Islet of Langerhans (tissue), 1 donor: ENCODE data around the gene LRRC45.
"Not testable (repeated sequence)": the region's sequence is repeated elsewhere in the genome, so short reads cannot be mapped to it uniquely, and the experiment has no call there.

ENCODE experiments used
- FAIRE-seq: peaks from one replicate; lab custom pipeline; 2011; peaks lifted over from hg19 to GRCh38; lab: Jason Lieb, UNC

LRRC45 gene

DNA sequence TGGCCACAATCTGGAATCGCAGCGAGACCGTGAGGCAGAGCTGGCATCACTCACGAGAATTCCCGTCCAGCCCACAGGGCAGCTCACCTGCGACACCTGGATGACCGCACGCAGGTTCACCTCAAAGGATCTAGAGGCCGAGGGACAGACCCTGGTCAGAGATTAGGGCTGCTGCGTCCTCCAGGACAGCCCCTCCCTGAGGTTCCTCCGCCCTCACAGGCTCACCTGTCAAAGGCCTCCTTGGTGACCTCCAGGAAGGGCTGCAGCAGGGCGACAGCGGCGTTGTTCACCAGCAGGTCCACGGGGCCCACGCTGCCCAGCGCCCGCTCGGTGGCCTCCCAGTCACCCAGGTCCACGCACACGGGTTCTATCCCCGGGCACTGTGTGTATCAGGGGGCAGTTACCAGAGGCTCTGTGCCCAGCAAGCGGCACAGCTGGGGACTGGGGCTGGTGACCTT lies 13.6 kb downstream of the LRRC45 start:
- no peak for FAIRE-seq

DNA sequence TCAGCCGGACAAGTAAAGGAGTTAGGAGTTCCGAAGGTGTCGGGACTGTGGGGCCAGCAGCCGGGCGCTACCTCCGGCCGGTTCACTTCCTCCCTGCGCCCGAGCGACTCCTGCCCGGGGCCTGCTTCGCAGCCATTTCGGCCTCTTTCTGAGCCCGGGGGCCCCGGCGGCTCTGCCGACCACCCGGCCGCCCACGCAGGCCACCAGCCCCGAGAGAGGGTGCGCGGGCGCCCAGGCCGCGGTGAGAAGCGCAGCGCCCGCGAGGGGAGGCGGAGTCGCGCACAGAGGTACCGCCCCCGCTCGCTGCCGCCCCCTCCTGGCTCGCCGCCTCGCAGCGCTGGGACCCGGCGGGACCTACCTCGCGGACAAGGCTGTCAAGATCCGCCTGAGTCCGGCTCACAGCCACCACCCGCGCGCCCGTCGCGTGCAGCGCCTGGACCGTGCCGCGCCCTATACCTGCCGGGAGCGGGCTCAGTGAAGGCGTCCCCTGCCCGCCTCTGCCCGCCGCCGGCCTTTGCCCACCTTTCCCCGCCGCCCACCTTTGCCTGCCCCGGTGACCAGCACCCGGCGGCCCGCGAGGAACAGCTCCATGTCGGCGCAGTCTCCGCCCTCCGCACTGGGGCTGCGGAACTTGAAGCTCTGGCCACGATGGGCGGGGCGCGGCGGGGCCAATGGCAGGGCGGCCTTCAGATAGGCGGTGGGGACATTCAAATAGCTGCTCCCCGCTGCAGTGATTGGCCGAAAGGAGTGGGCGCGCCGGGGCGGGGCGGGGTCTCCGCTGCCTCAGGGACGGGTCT lies 14.2 kb downstream of the LRRC45 start, which contains the start of gene DCXR:
TSS of gene DCXR (minus strand) at position 606 of the 797 bp plus-strand sequence. CDS start at position 591, 15 bp downstream.
- no peak for FAIRE-seq

DNA sequence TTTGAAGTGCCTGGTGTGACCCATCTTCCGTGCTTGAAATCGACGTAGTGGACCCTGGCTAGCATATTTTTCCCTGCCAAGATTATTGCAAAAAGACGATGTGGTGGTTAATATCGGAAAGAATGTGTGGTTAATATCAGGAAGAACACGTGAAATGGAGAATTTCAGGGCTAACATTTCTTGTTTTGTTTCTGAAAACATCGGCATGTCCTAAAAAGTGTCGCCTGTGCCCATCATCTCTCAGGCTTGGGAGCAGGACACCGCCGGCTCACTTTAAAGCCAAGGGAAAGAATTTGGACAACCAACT lies 14.7 kb downstream of the LRRC45 start:
- no peak for FAIRE-seq

DNA sequence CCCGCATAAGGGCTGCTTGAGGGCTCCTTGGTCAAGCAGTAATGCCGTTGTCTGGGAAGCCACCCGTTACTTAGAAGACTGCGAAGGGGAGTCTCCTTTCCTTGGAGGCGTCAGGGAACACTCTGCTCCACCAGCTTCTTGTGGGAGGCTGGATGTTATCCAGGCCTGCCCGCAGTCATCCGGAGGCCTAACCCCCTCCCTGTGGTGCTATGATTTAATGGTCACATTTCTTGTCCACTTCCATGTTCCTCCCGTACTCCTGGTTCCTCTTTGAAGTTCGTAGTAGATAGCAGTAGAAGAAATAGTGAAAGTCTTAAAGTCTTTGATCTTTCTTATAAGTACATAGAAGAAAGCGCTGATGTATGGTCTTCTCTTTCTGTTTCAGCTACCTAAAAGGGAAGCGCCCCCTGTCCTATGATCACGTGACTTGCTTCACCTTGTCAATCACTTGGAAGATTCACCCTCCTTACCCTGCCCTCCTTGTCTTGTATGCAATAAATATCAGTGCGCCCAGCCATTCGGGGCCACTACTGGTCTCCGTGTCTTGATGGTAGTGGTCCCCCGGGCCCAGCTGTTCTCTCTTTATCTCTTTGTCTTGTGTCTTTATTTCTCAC lies 15.8 kb downstream of the LRRC45 start:
- FAIRE-seq: not testable (repeated sequence)

DNA sequence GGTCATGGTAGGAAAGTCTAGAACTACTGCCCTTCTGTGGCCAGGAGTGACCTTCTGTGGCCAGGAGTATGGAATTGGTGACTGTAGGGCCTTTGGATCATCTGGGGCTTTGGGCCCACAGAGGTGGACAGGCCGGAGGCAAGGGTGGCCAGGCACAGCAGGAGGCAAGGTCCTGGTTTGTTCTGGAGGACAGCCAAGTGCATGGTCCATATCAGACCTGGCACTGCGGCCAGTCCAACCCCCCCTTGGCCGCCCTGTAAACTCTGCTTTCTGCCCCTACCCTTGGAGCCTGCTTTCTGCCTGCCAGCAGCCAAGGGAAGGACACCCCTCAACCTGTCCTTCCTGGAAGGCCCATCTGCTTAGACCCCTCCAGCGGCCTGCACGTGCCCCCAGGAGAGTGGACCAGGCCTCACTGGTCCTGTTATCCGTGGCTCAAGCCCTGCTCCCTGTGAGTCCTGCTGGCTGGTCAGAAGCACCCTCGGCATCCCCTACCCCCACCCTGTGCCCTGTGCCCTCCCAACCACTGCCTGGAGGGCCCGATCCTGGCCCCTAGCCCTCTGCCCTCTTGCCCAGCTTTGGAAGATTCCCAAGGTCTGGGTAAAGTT lies 16.7 kb downstream of the LRRC45 start:
- FAIRE-seq: no peak

DNA sequence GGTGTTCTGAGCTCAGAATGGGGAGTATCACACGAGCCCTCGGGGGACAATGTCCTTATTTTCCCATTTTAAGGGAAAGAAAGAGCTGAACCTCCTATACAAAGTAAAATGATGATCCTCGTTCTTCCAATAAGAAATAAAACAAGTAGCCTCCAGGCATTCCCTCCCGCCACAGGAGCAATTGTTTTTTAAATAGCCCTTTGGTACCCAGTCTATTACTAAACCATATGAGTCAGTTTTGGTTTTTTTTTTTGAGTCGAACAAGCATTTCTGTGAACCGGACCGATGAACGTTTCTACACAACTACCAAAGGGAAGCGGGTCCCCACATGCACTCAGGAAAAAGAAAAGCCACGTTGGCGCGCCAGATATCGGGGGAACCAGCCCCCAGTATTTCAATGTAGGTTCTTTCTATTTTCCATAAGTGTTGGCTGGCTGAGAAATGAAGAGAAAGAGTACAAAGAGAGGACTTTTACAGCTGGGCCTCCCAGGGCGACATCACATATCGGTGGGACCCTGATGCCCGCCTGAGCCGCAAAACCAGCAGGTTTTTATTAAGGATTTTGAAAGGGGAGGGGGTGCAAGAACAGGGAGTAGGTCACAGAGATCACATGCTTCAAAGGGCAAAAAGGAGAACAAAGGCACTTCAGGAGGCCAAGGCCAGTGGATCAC lies 18.2 kb downstream of the LRRC45 start:
- FAIRE-seq: no peak

DNA sequence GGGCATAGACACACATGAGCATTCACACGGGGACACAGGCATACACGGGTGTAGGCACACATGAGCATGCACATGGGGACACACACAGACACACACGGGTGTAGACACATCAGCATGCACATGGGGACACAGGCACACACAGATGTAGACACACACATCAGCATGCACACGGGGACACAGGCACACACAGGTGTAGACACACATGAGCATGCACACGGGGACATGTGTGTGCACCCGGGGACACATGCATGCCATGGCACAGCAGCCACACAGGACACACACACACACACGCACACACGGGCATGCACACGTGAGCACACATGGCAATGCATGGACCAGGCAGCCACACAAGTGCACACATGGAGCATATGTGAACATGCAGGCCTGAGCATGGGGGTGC lies 19.5 kb downstream of the LRRC45 start:
- FAIRE-seq: no peak

DNA sequence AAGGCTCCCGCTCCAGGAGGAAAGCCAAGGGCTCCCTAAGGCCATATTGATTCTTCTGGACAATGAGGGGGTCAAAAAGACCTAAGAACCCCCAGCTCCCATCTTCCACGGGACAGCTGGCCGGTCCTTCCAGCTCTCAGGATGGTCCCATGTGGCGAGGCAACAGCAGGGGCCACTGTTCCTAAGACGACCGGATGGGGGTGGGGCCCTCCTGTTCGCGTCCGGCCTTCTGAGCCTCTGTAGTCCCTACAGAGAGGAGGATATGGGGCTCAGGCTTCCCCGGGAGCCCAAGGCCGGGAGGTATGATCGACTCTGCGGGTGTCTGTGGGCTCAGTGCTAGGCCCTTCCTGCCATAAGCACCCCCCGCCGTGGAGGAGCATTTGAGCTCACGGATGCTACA lies 20.4 kb downstream of the LRRC45 start:
- FAIRE-seq: no peak

DNA sequence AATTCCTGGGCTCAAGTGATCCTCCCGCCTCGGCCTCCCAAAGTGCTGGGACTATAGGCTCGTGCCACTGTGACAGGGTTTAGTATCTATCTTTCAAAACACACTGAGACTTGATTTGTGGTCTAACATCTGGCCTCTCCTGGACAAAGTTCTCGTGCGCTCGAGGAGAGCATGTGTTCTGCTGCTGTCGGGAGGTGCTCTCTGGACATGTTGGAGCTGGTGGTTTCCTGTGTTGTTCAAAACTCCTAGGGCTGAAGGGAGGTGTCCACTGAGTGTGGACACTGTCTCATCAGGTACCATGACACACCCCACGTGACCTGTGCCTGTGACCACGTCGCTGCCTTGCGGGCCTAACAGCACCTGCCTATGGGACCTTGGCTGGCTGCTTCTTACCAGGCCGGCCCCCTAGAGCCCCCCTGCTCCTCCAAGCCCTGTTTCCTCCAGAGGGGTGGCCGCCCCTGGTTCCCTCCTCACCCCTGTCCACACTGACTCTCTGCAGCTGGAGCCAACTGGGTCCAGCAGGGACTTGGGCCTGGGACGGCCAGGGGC lies 22.9 kb downstream of the LRRC45 start:
- FAIRE-seq: no peak

DNA sequence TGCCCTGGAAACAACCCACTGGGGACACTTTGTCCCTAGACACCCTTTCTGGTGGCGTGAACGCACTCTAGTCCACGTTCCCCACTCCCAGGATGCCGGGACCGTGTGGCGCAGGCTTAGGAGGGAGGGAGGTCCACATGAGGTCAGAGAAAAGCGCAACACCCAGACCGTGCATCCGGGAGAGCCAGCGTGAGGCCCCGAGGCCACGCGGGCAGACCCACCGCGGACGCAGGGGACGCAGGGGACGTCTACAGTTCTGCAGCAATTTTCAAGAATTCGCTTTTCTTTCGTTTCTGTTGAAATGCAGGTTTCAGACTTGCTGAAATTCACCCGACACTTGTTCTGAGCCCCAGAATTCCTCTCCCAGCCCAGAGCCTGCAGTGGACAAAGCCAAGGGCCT lies 23.8 kb downstream of the LRRC45 start:
- no peak for FAIRE-seq

DNA sequence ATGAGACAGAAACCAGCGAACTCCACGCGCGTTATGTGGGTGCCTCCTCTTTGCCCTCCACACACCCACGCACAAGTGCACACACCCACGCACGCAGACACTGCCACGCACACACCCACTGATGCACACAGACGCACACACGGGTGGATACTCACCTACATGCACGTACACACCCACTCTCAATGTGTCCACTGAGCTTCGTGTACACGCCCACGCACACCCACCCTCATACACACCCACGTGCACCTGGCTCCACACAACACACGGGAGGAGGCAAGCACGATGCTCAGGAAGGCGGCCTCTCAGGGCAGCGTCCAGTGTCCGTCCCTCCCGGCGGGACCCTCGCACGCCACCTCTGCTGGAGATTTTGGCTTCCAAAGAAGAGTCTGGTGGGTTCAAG lies 24.3 kb downstream of the LRRC45 start:
- FAIRE-seq: no peak

DNA sequence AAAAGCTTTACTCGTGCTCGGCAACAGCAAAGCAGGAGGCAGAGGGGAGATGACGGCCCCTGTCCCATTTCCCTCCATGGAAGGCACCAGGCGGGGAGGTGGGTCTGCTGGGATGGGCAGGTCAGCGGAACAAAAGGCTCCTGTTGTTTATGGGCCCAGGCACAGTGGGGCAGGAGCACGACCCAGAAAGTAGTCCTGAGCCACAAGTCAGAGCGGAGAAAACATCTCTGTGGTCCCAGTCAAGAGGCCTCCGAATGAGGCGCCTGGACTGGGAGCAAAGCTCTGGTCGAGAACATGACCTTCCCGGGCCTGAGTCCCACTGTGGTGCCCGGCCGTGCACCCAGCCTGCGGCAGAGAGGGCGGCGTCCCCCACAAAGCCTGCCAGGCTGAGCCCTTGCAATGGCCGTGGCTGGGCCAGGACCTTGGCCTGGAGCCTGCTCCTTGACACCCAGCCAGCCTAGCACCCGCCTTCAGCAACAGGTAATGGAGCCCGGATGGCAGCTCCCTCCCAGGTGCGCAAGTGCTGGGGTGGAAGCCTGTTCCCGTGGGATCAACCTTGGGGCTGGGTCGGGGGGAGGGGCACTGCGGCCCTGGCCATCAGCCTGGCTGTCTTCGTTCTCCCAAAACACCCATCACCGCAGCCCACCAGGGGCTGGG lies 24.9 kb downstream of the LRRC45 start:
- no peak for FAIRE-seq

DNA sequence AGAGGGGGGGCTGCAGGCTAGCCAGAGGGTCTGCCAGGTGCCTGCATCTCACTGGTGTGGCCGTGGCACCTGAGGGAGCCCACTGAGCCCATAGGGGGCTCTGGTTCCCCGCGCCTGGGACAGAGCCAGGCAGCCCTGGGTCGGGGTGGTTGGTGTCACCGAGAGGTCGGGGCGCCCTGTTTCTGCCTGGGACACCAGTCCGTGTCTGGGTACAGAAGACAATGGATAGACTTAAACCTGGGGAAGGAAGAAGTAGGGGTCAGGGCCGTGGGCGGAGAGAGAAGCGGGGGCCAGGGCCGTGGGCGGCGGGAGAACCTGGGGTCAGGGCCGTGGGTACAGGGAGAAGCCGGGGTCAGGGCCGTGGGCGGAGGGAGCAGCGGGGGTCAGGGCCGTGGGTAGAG lies 25.5 kb downstream of the LRRC45 start:
- FAIRE-seq: no peak

DNA sequence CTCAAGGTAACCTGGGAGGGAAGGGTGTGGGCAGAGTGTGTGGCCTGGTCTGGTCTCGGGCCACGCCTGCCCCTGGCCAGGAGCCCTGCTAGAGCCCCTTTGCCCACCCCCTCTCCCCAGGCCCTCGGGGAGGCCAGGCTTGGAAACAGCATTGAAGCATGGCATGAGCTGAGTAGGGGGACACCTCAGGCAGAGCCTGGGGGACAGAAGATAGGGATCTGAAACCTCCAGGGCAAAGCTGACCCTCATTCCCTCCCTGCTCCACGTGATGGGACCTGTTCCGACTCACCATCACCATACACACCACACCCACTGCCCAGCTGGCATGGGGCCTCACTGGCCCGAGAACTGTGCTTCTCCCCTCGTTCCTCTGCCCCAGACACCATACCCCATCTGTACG lies 26.0 kb downstream of the LRRC45 start:
- FAIRE-seq: no peak

DNA sequence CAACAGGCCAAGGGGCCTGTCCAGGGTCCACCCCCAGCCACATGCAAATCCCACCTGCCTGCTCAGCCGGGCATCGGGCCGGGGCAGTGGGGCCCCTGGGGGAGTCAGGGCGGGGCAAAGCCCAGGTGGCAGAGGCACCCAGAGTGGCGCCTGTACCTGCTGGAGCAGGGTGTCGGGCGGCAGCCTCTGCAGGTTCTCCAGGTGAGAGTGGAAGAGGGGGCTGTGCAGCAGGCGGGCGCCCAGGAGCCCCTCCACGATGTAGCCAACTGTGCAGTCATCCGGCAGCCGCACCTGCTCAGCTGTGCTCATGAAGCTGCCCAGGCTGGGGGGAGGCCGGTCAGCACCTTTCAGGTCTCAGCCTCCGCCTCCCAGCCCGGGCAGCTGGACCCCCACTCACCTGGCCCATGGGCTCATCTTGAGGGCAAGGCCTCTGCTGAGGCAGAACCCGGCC lies 26.4 kb downstream of the LRRC45 start:
- FAIRE-seq: no peak

DNA sequence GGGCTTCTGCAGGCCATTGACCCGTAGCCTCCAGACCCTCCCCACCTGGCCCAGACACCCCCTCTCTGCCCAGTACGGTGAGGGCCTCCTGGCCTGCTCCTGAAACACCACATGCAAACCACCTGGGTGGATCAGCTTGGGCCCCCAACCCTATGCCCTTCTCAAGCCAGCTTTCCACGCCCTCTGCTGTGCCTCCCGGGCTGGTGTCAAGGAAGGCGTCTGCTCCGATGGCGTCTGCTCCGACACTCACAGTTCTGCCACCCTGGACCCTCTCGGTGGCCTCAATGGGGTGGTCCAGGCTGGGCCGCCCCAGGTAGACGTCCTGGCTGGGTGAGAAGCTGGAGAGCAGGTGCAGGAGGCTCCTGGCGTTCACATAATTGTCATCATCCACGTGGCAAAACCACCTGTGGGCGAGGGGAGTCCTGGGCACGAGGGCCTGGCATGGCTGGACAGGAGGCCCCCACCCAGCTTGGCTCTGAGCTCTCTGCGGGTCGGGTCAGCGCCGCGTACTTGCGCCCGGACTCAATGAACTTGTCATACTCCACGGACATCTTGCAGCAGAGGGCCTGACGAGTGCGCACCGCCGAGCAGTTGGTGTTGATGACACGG lies 27.2 kb downstream of the LRRC45 start:
- FAIRE-seq: no peak

DNA sequence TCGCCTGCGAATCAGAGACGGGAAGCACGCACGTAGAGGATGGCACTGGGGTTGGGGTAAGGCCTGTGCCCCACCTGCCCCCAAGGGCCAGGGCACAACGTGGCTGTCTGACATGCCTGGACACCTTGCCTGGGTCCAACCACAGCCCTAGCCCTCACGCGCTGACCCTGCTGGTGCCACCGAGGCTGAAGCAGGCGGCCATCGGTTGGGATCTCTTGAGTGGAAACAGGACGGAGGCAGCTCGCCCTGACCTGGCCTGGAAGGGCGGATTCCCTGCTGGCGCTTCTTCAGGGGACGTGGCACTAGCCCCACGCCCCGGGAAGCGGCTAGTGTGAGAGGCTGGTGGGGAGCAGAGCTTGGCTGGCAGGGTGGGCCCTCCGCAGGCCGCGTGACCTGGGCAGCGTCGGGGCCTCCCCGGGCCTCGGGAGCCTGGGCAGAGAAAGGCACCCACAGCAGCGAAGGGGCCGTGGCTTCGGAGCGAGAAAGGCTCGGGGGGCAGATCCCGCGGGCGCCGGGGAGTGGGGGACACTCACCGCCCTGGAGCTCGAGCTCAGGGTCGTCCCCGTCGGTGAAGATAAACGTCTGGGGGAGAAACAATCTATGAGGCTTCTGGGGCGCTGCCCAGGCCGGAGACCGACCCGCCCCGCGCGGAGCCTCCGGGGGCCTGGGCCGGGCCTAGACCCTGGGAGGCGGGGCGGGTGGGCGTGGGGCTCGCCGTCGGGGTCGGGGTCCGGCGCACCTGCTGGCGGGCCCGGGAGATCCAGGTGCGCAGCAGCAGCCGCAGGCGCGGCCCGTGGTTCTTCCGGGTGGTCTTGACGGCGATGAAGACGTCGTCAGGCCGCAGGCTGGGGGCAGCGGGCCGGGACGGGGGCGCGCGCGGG lies 27.9 kb downstream of the LRRC45 start:
- no peak for FAIRE-seq

DNA sequence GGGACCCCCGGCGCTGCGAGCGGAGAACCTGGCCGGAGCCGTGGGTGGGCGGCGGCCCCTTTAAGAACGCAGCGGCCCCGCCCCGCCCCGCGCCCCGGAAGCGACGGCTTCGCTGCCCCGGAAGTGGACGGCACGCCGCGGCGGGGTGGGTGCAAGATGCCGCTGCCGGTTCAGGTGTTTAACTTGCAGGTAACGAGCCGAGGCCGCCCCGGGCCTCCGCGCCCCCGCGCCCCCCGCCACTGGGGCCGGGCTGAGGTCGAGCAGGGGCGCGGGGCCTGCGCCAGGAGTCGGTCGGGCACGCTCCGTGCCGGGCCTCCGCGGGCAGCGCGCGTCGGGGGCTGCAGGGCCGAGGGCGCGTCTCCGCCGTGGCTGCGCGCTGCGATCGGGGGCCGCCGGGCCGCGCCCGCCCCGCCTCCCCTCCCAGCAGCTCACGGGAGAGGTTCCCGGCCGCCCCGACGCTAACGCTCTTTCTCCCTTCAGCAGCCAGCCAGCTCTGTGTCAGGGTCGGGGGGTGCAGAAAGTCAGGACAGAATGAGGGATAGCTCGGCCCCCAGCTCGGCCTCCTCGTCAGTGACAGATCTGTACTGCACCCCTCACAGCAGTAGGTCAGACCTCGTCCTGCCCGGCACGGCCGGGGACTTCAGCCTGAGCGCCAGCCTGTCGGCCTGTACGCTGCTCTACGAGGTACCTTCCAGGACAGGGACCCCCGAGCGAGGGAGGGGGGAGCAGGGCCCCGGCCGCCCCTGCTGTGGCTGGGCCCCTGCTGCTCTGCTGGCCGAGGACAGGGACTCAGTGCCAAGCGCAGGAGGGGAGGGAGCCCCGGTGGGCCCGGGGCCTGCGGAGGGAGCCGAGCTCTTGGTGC lies 28.9 kb downstream of the LRRC45 start, which contains the start of the genes GPS1 and RFNG:
TSS of gene GPS1 (plus strand) at position 123 of the 862 bp plus-strand sequence. CDS start at position 157, 34 bp downstream.
TSS of gene RFNG (minus strand) at position 36 of the 862 bp plus-strand sequence. CDS start 45 bp downstream, outside the sequence.
- no peak for FAIRE-seq

DNA sequence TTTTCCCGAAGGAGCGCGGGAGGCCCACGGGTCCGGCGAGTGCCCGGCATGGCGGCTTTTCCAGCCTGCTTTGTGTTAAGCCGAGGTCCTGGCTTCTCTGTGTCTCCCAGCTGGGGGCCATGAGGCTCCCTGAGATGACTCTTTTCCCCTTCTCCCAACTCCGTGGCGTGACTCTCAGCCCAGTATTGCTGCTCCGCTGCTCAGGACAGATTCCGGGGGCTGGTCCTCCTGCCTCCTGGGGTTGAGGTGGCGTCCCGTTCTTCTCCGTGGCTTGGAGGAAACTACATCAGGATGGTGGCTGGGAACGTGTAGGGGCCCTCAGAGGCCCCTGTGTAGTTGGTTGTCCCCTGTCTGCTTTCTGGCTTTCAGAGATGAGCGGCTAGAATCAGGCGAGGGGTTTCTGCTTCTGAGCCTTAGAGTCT lies 29.5 kb downstream of the LRRC45 start:
- FAIRE-seq: no peak
